ENCODE data around the gene RPUSD3.

The RPUSD3 gene

GRCh38 chr3:9831253-9831652 is 12.6 kb downstream of the RPUSD3 start:
- DNase-seq, result no peak

GRCh38 chr3:9828801-9829755 is 14.7 kb downstream of the RPUSD3 start:
- DNase-seq, result no peak

- DNase-seq, result no peak
Observed at GRCh38 chr3:9826815-9827573, 16.8 kb downstream of the RPUSD3 start.

GRCh38 chr3:9825451-9826040 is 18.3 kb downstream of the RPUSD3 start:
- no peak for DNase-seq

- no peak for DNase-seq
Observed at GRCh38 chr3:9820946-9821345, 22.9 kb downstream of the RPUSD3 start.

- no peak for DNase-seq
Observed at GRCh38 chr3:9820543-9820942, 23.3 kb downstream of the RPUSD3 start.

GRCh38 chr3:9818666-9819335 is 25.0 kb downstream of the RPUSD3 start:
- no peak for DNase-seq

- peak in 1 of 2 donors; percentile 57 for DNase-seq
Observed at GRCh38 chr3:9817436-9817835, 26.4 kb downstream of the RPUSD3 start.

GRCh38 chr3:9815986-9816385 is 27.8 kb downstream of the RPUSD3 start:
- no peak for DNase-seq

GRCh38 chr3:9812870-9813483 is 30.8 kb downstream of the RPUSD3 start:
- DNase-seq, result no peak

GRCh38 chr3:9810846-9811245 is 33.0 kb downstream of the RPUSD3 start:
- DNase-seq, result no peak

- no peak for DNase-seq
Observed at GRCh38 chr3:9810433-9810770, 33.4 kb downstream of the RPUSD3 start.

- peak; percentile 63 to 73 for DNase-seq
Observed at GRCh38 chr3:9809615-9810432, 34.0 kb downstream of the RPUSD3 start, which contains the start of gene TTLL3. Gene TTLL3, plus strand, starts transcription at chr3:9810262. Its CDS starts 400 bp downstream, at chr3:9810662.

- peak in 1 of 2 donors; percentile 14 for DNase-seq
Observed at GRCh38 chr3:9809239-9809614, 34.6 kb downstream of the RPUSD3 start.

GRCh38 chr3:9808345-9809037 is 35.3 kb downstream of the RPUSD3 start:
- peak; percentile 14 to 32 for DNase-seq

GRCh38 chr3:9807981-9808344 is 35.8 kb downstream of the RPUSD3 start:
- no peak for DNase-seq

GRCh38 chr3:9806688-9807589 is 36.9 kb downstream of the RPUSD3 start:
- no peak for DNase-seq

GRCh38 chr3:9806137-9806536 is 37.7 kb downstream of the RPUSD3 start:
- DNase-seq, result no peak

- no peak for DNase-seq
Observed at GRCh38 chr3:9804996-9805395, 38.8 kb downstream of the RPUSD3 start.

GRCh38 chr3:9803494-9803893 is 40.3 kb downstream of the RPUSD3 start:
- no peak for DNase-seq
